GM12801 (cell line): ENCODE data around the gene KCNQ1.

ENCODE experiments used
- CTCF ChIP-seq: IDR thresholded peaks from one replicate; pipeline ENCODE4 v1.5.1; 2011; ENCODE audit warnings: control low read depth; ENCODE audit not compliant: insufficient read length; ENCODE audit errors: extremely low read depth

KCNQ1 gene

GRCh38 chr11:2471048-2471803 lies 26.4 kb downstream of the KCNQ1 start:
- TF ChIP-seq CTCF: no peak

- no peak for TF ChIP-seq CTCF
Observed at GRCh38 chr11:2471804-2472096, 26.9 kb downstream of the KCNQ1 start.

- no peak for TF ChIP-seq CTCF
Observed at GRCh38 chr11:2472428-2473186, 27.8 kb downstream of the KCNQ1 start.

GRCh38 chr11:2473361-2474058 lies 28.7 kb downstream of the KCNQ1 start:
- TF ChIP-seq CTCF: no peak

GRCh38 chr11:2474059-2474901 lies 29.5 kb downstream of the KCNQ1 start:
- TF ChIP-seq CTCF: no peak

- TF ChIP-seq CTCF: no peak
Observed at GRCh38 chr11:2475136-2475918, 30.5 kb downstream of the KCNQ1 start.
